ENCODE results near the gene RASGEF1C. TPM values are rescaled to one million over a fixed set of nuclear protein-coding genes. Genes with fewer than 3 reads are reported as not detected.

RASGEF1C gene
- total and polyA plus RNA-seq, 4 donors = 0.09 to 0.10 TPM; not detected in 2

GRCh38 chr5:180082633-180083420, 126.2 kb downstream of the RASGEF1C start:
- no peak for DNase-seq (ENCODE audit: low spot score)
- Histone ChIP-seq H3K4me1 (ENCODE audit: control insufficient read depth in 4 of 4, insufficient read depth in 4 of 4, low read length in 3 of 4) (peaks cover 0 to 30% (median 21%) of the 10 kb centered on the region in 4 donors), H3K36me3 (ENCODE audit: control insufficient read depth in 4 of 4, insufficient read depth in 3 of 4, low read depth in 1 of 4, low read length in 3 of 4) (no peaks in the 10 kb centered on the region), H3K4me3 (ENCODE audit: low read depth in 1 of 3, low read length in 3 of 3) (no peak overlapping the region), H3K27ac (ENCODE audit: low read depth in 1 of 2, low read length in 2 of 2) (no peak overlapping the region), H3K27me3 (ENCODE audit: control insufficient read depth in 4 of 4, insufficient read depth in 4 of 4, low read length in 3 of 4) (no peaks in the 10 kb centered on the region), H3K9ac (ENCODE audit: low read depth in 1 of 2, low read length in 2 of 2) (no peak overlapping the region), H3K9me3 (ENCODE audit: control insufficient read depth in 4 of 4, low read length in 3 of 4) (no peaks in the 10 kb centered on the region)
- TF ChIP-seq HNF4A (conservative IDR thresholded peaks at IDR 0.05) (no peak), ZBTB33 (IDR thresholded peaks at IDR 0.05) (no peak), GABPA (IDR thresholded peaks at IDR 0.05 in 1 of 2, conservative IDR thresholded peaks at IDR 0.05 in 1 of 2) (no peak), REST (IDR thresholded peaks at IDR 0.05) (no peak), CTCF (IDR thresholded peaks at IDR 0.05; ENCODE audit: low read depth, low read length, missing input control) (no peak), MAX (IDR thresholded peaks at IDR 0.05) (no peak), YY1 (IDR thresholded peaks at IDR 0.05) (no peak), NR2F2 (IDR thresholded peaks at IDR 0.05) (no peak), FOXA2 (IDR thresholded peaks at IDR 0.05) (no peak), HNF4G (IDR thresholded peaks at IDR 0.05) (no peak), ATF3 (IDR thresholded peaks at IDR 0.05) (no peak), JUND (IDR thresholded peaks at IDR 0.05) (no peak), RAD21 (IDR thresholded peaks at IDR 0.05) (no peak), RXRA (IDR thresholded peaks at IDR 0.05) (no peak), FOXA1 (IDR thresholded peaks at IDR 0.05) (no peak), SP1 (IDR thresholded peaks at IDR 0.05) (no peak)
- WGBS = 85% methylated on average over 17 of the region's 17 CpGs

All from liver (tissue), 9 donors.